Measurements from ENCODE around the gene SORBS2. TPM values are rescaled to one million over a fixed set of nuclear protein-coding genes. Genes with fewer than 3 reads are reported as not detected.

SORBS2 gene
- polyA plus RNA-seq, 2 of the 4 experiments (the other 2 are of a cell fraction): 0.23 to 0.90 TPM

- Histone ChIP-seq H3K4me3 (no peak overlapping the region), H3K27ac (no peak overlapping the region), H3K4me2 (no peak overlapping the region), H3K4me1 (peaks cover 5% of the 10 kb centered on the region; the same call in 1 of the 3 replicates), H3K9me3 (no peaks in the 10 kb centered on the region)
- no peak for FAIRE-seq
- ChIA-PET POLR2A (no interaction called here), CTCF (interaction anchor here (1.2 kb wide), 1 partner anchor 21 kb away, joined by 5 read pairs; no protein-coding TSS in a partner anchor)
- TF ChIP-seq HOXB5 (CRISPR knock-in tag; IDR thresholded peaks at IDR 0.05) (no peak), GATA3 (IDR thresholded peaks at IDR 0.05; ENCODE audit: borderline replicate concordance) (no peak), EP300 (IDR thresholded peaks at IDR 0.05) (no peak), EHMT2 (IDR thresholded peaks at IDR 0.05; ENCODE audit: low read depth) (no peak), NFE2L2 (conservative IDR thresholded peaks at IDR 0.05; ENCODE audit: low read length) (no peak), SREBF2 (IDR thresholded peaks at IDR 0.05) (no peak), EHF (CRISPR knock-in tag; IDR thresholded peaks at IDR 0.05) (no peak)
- 80% methylated on average over 9 of the region's 9 CpGs for whole genome bisulfite sequencing (ENCODE audit: missing lambda C conversion rate)
- no peak for ATAC-seq
- no peak for DNase-seq (ENCODE audit: low read depth in 1 of 2, low spot score in 1 of 2)
Observed at GRCh38 chr4:185576314-185576961, 235.6 kb downstream of the SORBS2 start.

GRCh38 chr4:185573651-185574199 lies 238.3 kb downstream of the SORBS2 start:
- POLR2A ChIA-PET: no interaction called here
- no peak for FAIRE-seq
- CTCF ChIA-PET: interaction anchor here (0.6 to 0.8 kb wide), 2 partner anchors 23 to 1313 kb away, joined by 3 read pairs; no protein-coding TSS in a partner anchor

GRCh38 chr4:185570727-185571126 lies 241.3 kb downstream of the SORBS2 start:
- no peak overlapping the region for H3K4me3 ChIP-seq
- DNase-seq (ENCODE audit: low read depth in 1 of 2, low spot score in 1 of 2) (no peak), FAIRE-seq (no peak), ATAC-seq (no peak)
- H3K4me1 ChIP-seq: peaks cover 5% of the 10 kb centered on the region; the same call in 1 of the 3 replicates
- ChIA-PET POLR2A (no interaction called here), CTCF (interaction anchor here (1.5 kb wide), 1 partner anchor 8 kb away, joined by 3 read pairs; no protein-coding TSS in a partner anchor)
- no peaks in the 10 kb centered on the region for H3K9me3 ChIP-seq
- no peak for TF ChIP-seq HOXA7 (CRISPR knock-in tag; IDR thresholded peaks at IDR 0.05)
- no peak for TF ChIP-seq MAX (IDR thresholded peaks at IDR 0.05)
- TF ChIP-seq POLR2A (IDR thresholded peaks at IDR 0.05; ENCODE audit: low read length): no peak
- no peak for TF ChIP-seq REST (IDR thresholded peaks at IDR 0.05)
- TF ChIP-seq KDM5A (IDR thresholded peaks at IDR 0.05): no peak
- TF ChIP-seq CHD4 (IDR thresholded peaks at IDR 0.05; ENCODE audit: borderline replicate concordance): no peak
- no peak for TF ChIP-seq BHLHE40 (IDR thresholded peaks at IDR 0.05; ENCODE audit: low read depth, low read length)
- no peak for TF ChIP-seq RFX5 (IDR thresholded peaks at IDR 0.05)
- no peak for TF ChIP-seq EHMT2 (IDR thresholded peaks at IDR 0.05; ENCODE audit: low read depth)
- no peak for TF ChIP-seq JUNB (IDR thresholded peaks at IDR 0.05)
- no peak for TF ChIP-seq ZNF302 (CRISPR knock-in tag; IDR thresholded peaks at IDR 0.05)
- TF ChIP-seq FOSB (CRISPR knock-in tag; IDR thresholded peaks at IDR 0.05): no peak
- TF ChIP-seq ZSCAN20 (CRISPR knock-in tag; IDR thresholded peaks at IDR 0.05): no peak
- no peak for TF ChIP-seq HOXB13 (CRISPR knock-in tag; IDR thresholded peaks at IDR 0.05; ENCODE audit: low read depth)
- TF ChIP-seq NR3C1 (IDR thresholded peaks at IDR 0.05): no peak
- no peak for TF ChIP-seq FOSL2 (IDR thresholded peaks at IDR 0.05)
- TF ChIP-seq FOSL2 (CRISPR knock-in tag; IDR thresholded peaks at IDR 0.05): no peak
- TF ChIP-seq MAZ (IDR thresholded peaks at IDR 0.05; ENCODE audit: borderline replicate concordance, low read depth, low read length): no peak
- TF ChIP-seq RCOR1 (IDR thresholded peaks at IDR 0.05; ENCODE audit: low read depth, low read length): no peak
- no peak for TF ChIP-seq CHD2 (IDR thresholded peaks at IDR 0.05; ENCODE audit: low read length, partially characterized antibody)
- H3K4me2 ChIP-seq: no peak overlapping the region
- WGBS (ENCODE audit: missing lambda C conversion rate): 85% methylated on average over 3 of the region's 3 CpGs
- H3K27ac ChIP-seq: no peak overlapping the region

More at GRCh38 chr4:185573651-185574199, 238.3 kb downstream of the SORBS2 start:
- DNase-seq (ENCODE audit: low read depth in 1 of 2, low spot score in 1 of 2): peak; percentile 3 to 45
- peak overlapping the region in 1 of 2 experiments; percentile 64; a peak in 3 of 6 replicates for H3K27ac ChIP-seq
- H3K4me2 ChIP-seq: peak overlapping the region; percentile 30; the same call in 1 of the 3 replicates
- no peaks in the 10 kb centered on the region for H3K9me3 ChIP-seq
- no peak overlapping the region for H3K4me3 ChIP-seq
- ATAC-seq: peak; percentile 70
- TF ChIP-seq MAFK (IDR thresholded peaks at IDR 0.05; ENCODE audit: partially characterized antibody) (peak; percentile 83), RFX5 (IDR thresholded peaks at IDR 0.05) (no peak)
- peaks cover 5% of the 10 kb centered on the region; the same call in 1 of the 3 replicates for H3K4me1 ChIP-seq
- WGBS (ENCODE audit: missing lambda C conversion rate): 69% methylated on average over 9 of the region's 10 CpGs
